H9 (cell line): ENCODE data around the gene DSG4. TPM values are rescaled to one million over a fixed set of nuclear protein-coding genes. Genes with fewer than 3 reads are reported as not detected.

Source experiments
- DNase-seq: peaks from one replicate; pipeline ENCODE4 v3.0.0-alpha.2; 2017
- H2AFZ ChIP-seq: one replicate; pipeline ENCODE4 v1.6.1; 2013; ENCODE audit warnings: mild to moderate bottlenecking, low read length, control low read depth, moderate library complexity
- H2AK5ac ChIP-seq: 2 replicates; pipeline ENCODE4 v1.6.1; 2013; ENCODE audit warnings: low read length, control low read depth, mixed read lengths; ENCODE audit not compliant: insufficient read length
- H2BK120ac ChIP-seq: one replicate; pipeline ENCODE4 v1.6.1; 2013; ENCODE audit warnings: low read depth, mild to moderate bottlenecking, low read length, control low read depth, inconsistent platforms; ENCODE audit not compliant: poor library complexity, severe bottlenecking
- H2BK12ac ChIP-seq: 2 replicates; pipeline ENCODE4 v1.6.1; 2013; ENCODE audit warnings: low read length, control low read depth, mixed read lengths, low read depth; ENCODE audit not compliant: insufficient read length
- H2BK15ac ChIP-seq: 2 replicates; pipeline ENCODE4 v1.6.1; 2013; ENCODE audit warnings: low read depth, low read length, control low read depth
- H2BK20ac ChIP-seq: one replicate; pipeline ENCODE4 v1.6.1; 2013; ENCODE audit warnings: low read depth, mild to moderate bottlenecking, low read length, control low read depth, inconsistent platforms; ENCODE audit not compliant: poor library complexity, severe bottlenecking
- H2BK5ac ChIP-seq: 2 replicates; pipeline ENCODE4 v1.6.1; 2013; ENCODE audit warnings: low read length, control low read depth, mixed read lengths; ENCODE audit not compliant: insufficient read length
- H3K14ac ChIP-seq: 2 replicates; pipeline ENCODE4 v1.6.1; 2013; ENCODE audit warnings: low read length, control low read depth; ENCODE audit not compliant: insufficient read depth
- H3K18ac ChIP-seq: 2 replicates; pipeline ENCODE4 v1.6.1; 2013; ENCODE audit warnings: low read depth, mild to moderate bottlenecking, mixed read lengths, low read length, control low read depth; ENCODE audit not compliant: insufficient read length
- H3K23ac ChIP-seq: 2 replicates; pipeline ENCODE4 v1.6.1; 2013; ENCODE audit warnings: low read length, control low read depth, mixed read lengths, low read depth; ENCODE audit not compliant: insufficient read length
- H3K23me2 ChIP-seq: 2 replicates; pipeline ENCODE4 v1.6.1; 2013; ENCODE audit warnings: low read depth, mild to moderate bottlenecking, mixed read lengths, low read length, control low read depth; ENCODE audit not compliant: insufficient read length, poor library complexity, severe bottlenecking
- H3K27ac ChIP-seq: 2 replicates; pipeline ENCODE4 v1.5.1; 2013; ENCODE audit warnings: low read length, control low read depth, mixed read lengths, low read depth; ENCODE audit not compliant: insufficient read length
- H3K27me3 ChIP-seq: 2 replicates; pipeline ENCODE4 v1.6.1; 2013; ENCODE audit warnings: low read length, control low read depth, inconsistent platforms; ENCODE audit not compliant: insufficient read depth
- H3K4ac ChIP-seq: 2 replicates; pipeline ENCODE4 v1.6.1; 2013; ENCODE audit warnings: low read depth, mild to moderate bottlenecking, control low read depth, inconsistent platforms, low read length, moderate library complexity
- H3K4me1 ChIP-seq: 2 replicates; pipeline ENCODE4 v1.6.1; 2013; ENCODE audit warnings: low read length, control low read depth, inconsistent platforms; ENCODE audit not compliant: insufficient read depth
- H3K4me2 ChIP-seq: 2 replicates; pipeline ENCODE4 v1.6.1; 2013; ENCODE audit warnings: low read length, control low read depth, mixed read lengths; ENCODE audit not compliant: insufficient read length, insufficient read depth
- H3K56ac ChIP-seq: 2 replicates; pipeline ENCODE4 v1.6.1; 2013; ENCODE audit warnings: low read depth, mild to moderate bottlenecking, mixed read lengths, low read length, control low read depth; ENCODE audit not compliant: insufficient read length
- H3K79me1 ChIP-seq: 2 replicates; pipeline ENCODE4 v1.6.1; 2013; ENCODE audit warnings: low read depth, mild to moderate bottlenecking, moderate library complexity, low read length, control low read depth, inconsistent platforms; ENCODE audit not compliant: insufficient read depth, poor library complexity, severe bottlenecking
- H3K79me2 ChIP-seq: 2 replicates; pipeline ENCODE4 v1.6.1; 2013; ENCODE audit warnings: low read length, control low read depth, inconsistent platforms; ENCODE audit not compliant: insufficient read depth
- H3K9ac ChIP-seq: 2 replicates; pipeline ENCODE4 v1.6.1; 2013; ENCODE audit warnings: low read length, control low read depth, mixed read lengths; ENCODE audit not compliant: insufficient read length; ENCODE audit errors: extremely low read depth
- H3K9me3 ChIP-seq: one replicate; pipeline ENCODE4 v1.6.1; 2013; ENCODE audit warnings: low read depth, low read length, inconsistent platforms; ENCODE audit not compliant: control insufficient read depth
- H3T11ph ChIP-seq: one replicate; pipeline ENCODE4 v1.6.1; 2013; ENCODE audit warnings: mild to moderate bottlenecking, low read length, control low read depth, inconsistent platforms
- H4K20me1 ChIP-seq: one replicate; pipeline ENCODE4 v1.6.1; 2013; ENCODE audit not compliant: control insufficient read depth, insufficient read length, insufficient read depth
- H4K5ac ChIP-seq: 2 replicates; pipeline ENCODE4 v1.6.1; 2013; ENCODE audit warnings: low read depth, mild to moderate bottlenecking, mixed read lengths, low read length, control low read depth; ENCODE audit not compliant: insufficient read length
- H4K8ac ChIP-seq: replicated peaks from 2 replicates; pipeline ENCODE4 v1.6.1; 2013; ENCODE audit warnings: low read length, control low read depth, mixed read lengths, low read depth; ENCODE audit not compliant: insufficient read length
- H4K91ac ChIP-seq: 2 replicates; pipeline ENCODE4 v1.6.1; 2013; ENCODE audit warnings: low read depth, mild to moderate bottlenecking, moderate library complexity, mixed read lengths, low read length, control low read depth; ENCODE audit not compliant: insufficient read length
- H3K27ac Mint-ChIP-seq, 3 experiments: 2 replicates in 2 of 3; 3 replicates in 1 of 3; pipeline ENCODE4 v1.8.0; 2020 to 2021; ENCODE audit warnings: mixed read lengths in 3 of 3, mild to moderate bottlenecking in 1 of 3, moderate library complexity in 1 of 3
- H3K27me3 Mint-ChIP-seq: 2 replicates; pipeline ENCODE4 v1.8.0; 2021; ENCODE audit warnings: low read depth, mild to moderate bottlenecking, moderate library complexity, mixed read lengths
- H3K36me3 Mint-ChIP-seq, 3 experiments: 2 replicates in 2 of 3; 3 replicates in 1 of 3; pipeline ENCODE4 v1.8.0; 2020 to 2021; ENCODE audit warnings: low read depth in 3 of 3, mixed read lengths in 3 of 3; ENCODE audit not compliant: insufficient read depth in 1 of 3
- H3K4me1 Mint-ChIP-seq, 2 experiments: 2 replicates each; pipeline ENCODE4 v1.8.0; 2020; ENCODE audit warnings: mixed read lengths in 2 of 2
- H3K4me3 Mint-ChIP-seq, 2 experiments: 2 replicates in 1 of 2; 3 replicates in 1 of 2; pipeline ENCODE4 v1.8.0; 2020 to 2021; ENCODE audit warnings: mild to moderate bottlenecking in 2 of 2, mixed read lengths in 2 of 2, moderate library complexity in 1 of 2
- H3K9me3 Mint-ChIP-seq, 2 experiments: 2 replicates in 1 of 2; 3 replicates in 1 of 2; pipeline ENCODE4 v1.8.0; 2020; ENCODE audit warnings: mild to moderate bottlenecking in 2 of 2, mixed read lengths in 2 of 2, moderate library complexity in 1 of 2
- CTCF ChIP-seq: fragments of 200-600 bp; sonication (generic); conservative IDR thresholded peaks from 3 replicates; pipeline ENCODE4 v1.8.0; 2021; ENCODE audit warnings: antibody characterized with exemption, mild to moderate bottlenecking
- WGBS: extraction: QIAGEN DNeasy Blood & Tissue Kit; methylation state at CpG from one replicate; pipeline ENCODE4 v1.1.7; 2013; ENCODE audit warnings: missing lambda C conversion rate, low lambda C conversion rate, mixed read lengths; ENCODE audit not compliant: insufficient read length; ENCODE audit errors: extremely low coverage; 5-methylcytosine and 5-hydroxymethylcytosine counted together
- total RNA-seq: library from RNA; stranded (reverse); gene quantifications from 2 replicates; pipeline ENCODE4 v1.2.1, GENCODE V29; 2021

The DSG4 gene
- total RNA-seq, 1 experiment from 2014 or later, result not detected

GRCh38 chr18:31419457-31419932 lies 42.9 kb downstream of the DSG4 start:
- Histone ChIP-seq H3K4me1 (no peaks in the 10 kb centered on the region), H3K56ac (no peak overlapping the region), H3K4ac (no peak overlapping the region), H2BK15ac (no peak overlapping the region), H3K27me3 (no peaks in the 10 kb centered on the region), H2BK5ac (no peak overlapping the region), H4K8ac (no peak overlapping the region), H2AFZ (no peak overlapping the region), H3K18ac (no peak overlapping the region), H3K9ac (no peak overlapping the region), H3T11ph (no peak overlapping the region), H3K27ac (no peak overlapping the region), H3K4me2 (no peak overlapping the region), H3K79me2 (no peaks in the 10 kb centered on the region), H4K5ac (no peak overlapping the region), H2BK12ac (no peak overlapping the region), H2BK120ac (no peak overlapping the region), H3K9me3 (no peaks in the 10 kb centered on the region), H3K23ac (no peak overlapping the region), H3K23me2 (no peaks in the 10 kb centered on the region), H2BK20ac (no peak overlapping the region), H4K20me1 (no peaks in the 10 kb centered on the region), H3K79me1 (no peaks in the 10 kb centered on the region), H3K14ac (no peak overlapping the region), H4K91ac (no peak overlapping the region), H2AK5ac (no peak overlapping the region)
- no CpG with 5 or more reads among the region's 7 CpGs for WGBS
- Mint-ChIP-seq H3K36me3 (no peaks in the 10 kb centered on the region), H3K27me3 (no peaks in the 10 kb centered on the region), H3K9me3 (no peaks in the 10 kb centered on the region; a peak in 1 of 5 replicates), H3K4me1 (no peaks in the 10 kb centered on the region), H3K4me3 (no peak overlapping the region), H3K27ac (no peak overlapping the region)
- no peak for TF ChIP-seq CTCF
- no peak for DNase-seq
